HCT116 (cell line): ENCODE measurements around the gene HIVEP3. TPM values are rescaled to one million over a fixed set of nuclear protein-coding genes. Genes with fewer than 3 reads are reported as not detected.

Experiments used
- ATAC-seq: fragments of 200-7000 bp; cut with Tn5 transposase; 2 replicates; pipeline ENCODE4 v1.9.1; 2020; ENCODE audit warnings: mild to moderate bottlenecking, moderate library complexity
- BruUV-seq: library from RNA; stranded (reverse); fragments of 400-500 nt; replicated peaks from 2 replicates; lab custom pipeline; 2021; lab: Mats Ljungman, UMichigan
- CTCF ChIA-PET: fragments of 300-600 bp; sonication (Branson Sonifier 250); formaldehyde crosslinking; loops from one replicate; lab custom pipeline; 2021; ENCODE audit warnings: antibody characterized with exemption; lab: Charles Lee
- POLR2A ChIA-PET: fragments of 300-600, 350-600 bp; sonication (Branson Sonifier 250); formaldehyde crosslinking; loops from one replicate; lab custom pipeline; 2021; ENCODE audit warnings: antibody characterized with exemption; lab: Charles Lee
- RAD21 ChIA-PET, 2 experiments: fragments of 300-600 bp; sonication (Branson Sonifier 250); formaldehyde crosslinking; loops; one replicate each; lab custom pipeline; 2023; ENCODE audit warnings: low total read pairs in 2 of 2; ENCODE audit not compliant: uncharacterized antibody in 2 of 2, unreplicated experiment in 2 of 2, low non-redundant PET in 1 of 2; lab: Charles Lee
- DNase-seq: peaks from one replicate; pipeline ENCODE4 v3.0.0-alpha.2; 2010; ENCODE audit warnings: low read depth, low spot score
- H2AFZ ChIP-seq: fragments of 200-600 bp; shearing (Covaris generic), sonication (generic); 2 replicates; pipeline ENCODE4 v1.6.1; 2017; ENCODE audit warnings: low read depth, mixed run types, mixed read lengths, antibody characterized with exemption, low read length; ENCODE audit not compliant: poor library complexity, severe bottlenecking
- H3K27ac ChIP-seq: 2 replicates; pipeline ENCODE4 v1.5.1; 2012; ENCODE audit warnings: low read depth, low read length
- H3K27me3 ChIP-seq: fragments of 200-600 bp; sonication (generic); 2 replicates; pipeline ENCODE4 v1.6.1; 2016; ENCODE audit warnings: mixed run types, low read length, mixed read lengths; ENCODE audit not compliant: insufficient read depth
- H3K36me3 ChIP-seq, 2 experiments: fragments of 200-500 bp in 1 of 2; fragments of 200-600 bp in 1 of 2; sonication (Bioruptor generic) in 1 of 2; sonication (generic) in 1 of 2; 2 replicates each; pipeline versions ENCODE4 v1.5.1 to v1.6.1; 2014 to 2016; ENCODE audit warnings: low read length in 2 of 2, inconsistent platforms in 1 of 2, mixed read lengths in 1 of 2, mixed run types in 1 of 2; ENCODE audit not compliant: insufficient read depth in 2 of 2, control insufficient read depth in 1 of 2
- H3K4me1 ChIP-seq, 2 experiments: fragments of 200-600 bp in 1 of 2; sonication (generic) in 1 of 2; 2 replicates each; pipeline versions ENCODE4 v1.5.1 to v1.6.1; 2012 to 2017; ENCODE audit warnings: low read length in 2 of 2, inconsistent platforms in 1 of 2, mild to moderate bottlenecking in 1 of 2, mixed read lengths in 1 of 2, mixed run types in 1 of 2, moderate library complexity in 1 of 2; ENCODE audit not compliant: insufficient read depth in 2 of 2, control insufficient read depth in 1 of 2
- H3K4me2 ChIP-seq: fragments of 200-600 bp; sonication (generic); 2 replicates; pipeline ENCODE4 v1.6.1; 2017; ENCODE audit warnings: mixed run types, low read length, mixed read lengths
- H3K4me3 ChIP-seq, 2 experiments: fragments of 200-600 bp in 1 of 2; sonication (generic) in 1 of 2; replicated peaks in 1 of 2; 2 replicates each; pipeline ENCODE4 v1.5.1; 2011 to 2016; ENCODE audit warnings: low read length in 2 of 2, control low read depth in 1 of 2, low read depth in 1 of 2, mild to moderate bottlenecking in 1 of 2, mixed read lengths in 1 of 2, mixed run types in 1 of 2
- H3K79me2 ChIP-seq: fragments of 200-600 bp; sonication (generic); 2 replicates; pipeline ENCODE4 v1.6.1; 2017; ENCODE audit warnings: mild to moderate bottlenecking, mixed run types, low read length, moderate library complexity, mixed read lengths; ENCODE audit not compliant: insufficient read depth
- H3K9ac ChIP-seq: fragments of 200-600 bp; sonication (generic); 2 replicates; pipeline ENCODE4 v1.6.1; 2016; ENCODE audit warnings: low read length, mixed read lengths
- H3K9me2 ChIP-seq: fragments of 200-600 bp; sonication (generic), shearing (Covaris generic); 2 replicates; pipeline ENCODE4 v1.6.1; 2017; ENCODE audit warnings: mixed run types, mild to moderate bottlenecking, moderate library complexity; ENCODE audit not compliant: insufficient read depth
- H3K9me3 ChIP-seq, 2 experiments: fragments of 200-500 bp in 1 of 2; fragments of 200-600 bp in 1 of 2; sonication (Bioruptor generic) in 1 of 2; sonication (generic) in 1 of 2; 2 replicates each; pipeline ENCODE4 v1.6.1; 2014 to 2017; ENCODE audit warnings: low read length in 2 of 2, mixed read lengths in 2 of 2, inconsistent platforms in 1 of 2, low read depth in 1 of 2, mild to moderate bottlenecking in 1 of 2, mixed run types in 1 of 2, moderate library complexity in 1 of 2; ENCODE audit not compliant: control insufficient read depth in 1 of 2, insufficient read depth in 1 of 2
- H4K20me1 ChIP-seq: fragments of 200-600 bp; sonication (generic), shearing (Covaris generic); 2 replicates; pipeline ENCODE4 v1.6.1; 2017; ENCODE audit warnings: mixed run types, mild to moderate bottlenecking, moderate library complexity; ENCODE audit not compliant: insufficient read depth
- ATF3 ChIP-seq: IDR thresholded peaks from 2 replicates; pipeline ENCODE4 v1.6.1; 2012
- CTCF ChIP-seq, 3 experiments: fragments of 200-600 bp in 1 of 3; sonication (generic) in 1 of 3; IDR thresholded peaks in 2 of 3; conservative IDR thresholded peaks in 1 of 3; 2 replicates each; pipeline ENCODE4 v1.5.1; 2012 to 2017; ENCODE audit warnings: low read depth in 2 of 3, low read length in 2 of 3, antibody characterized with exemption in 1 of 3, borderline replicate concordance in 1 of 3, control low read depth in 1 of 3, mild to moderate bottlenecking in 1 of 3, mixed read lengths in 1 of 3, mixed run types in 1 of 3, moderate library complexity in 1 of 3; ENCODE audit not compliant: insufficient read depth in 1 of 3
- EGR1 ChIP-seq: IDR thresholded peaks from 2 replicates; pipeline ENCODE4 v1.6.1; 2012; ENCODE audit warnings: low read depth
- ELF1 ChIP-seq: IDR thresholded peaks from 2 replicates; pipeline ENCODE4 v1.6.1; 2012; ENCODE audit warnings: low read depth, borderline replicate concordance
- MAX ChIP-seq: IDR thresholded peaks from 2 replicates; pipeline ENCODE4 v1.6.1; 2012
- POLR2A ChIP-seq: IDR thresholded peaks from 2 replicates; pipeline ENCODE4 v1.7.0; 2011; ENCODE audit warnings: borderline replicate concordance; ENCODE audit not compliant: insufficient read depth, insufficient read length; ENCODE audit errors: extremely low read depth
- POLR2AphosphoS5 ChIP-seq: IDR thresholded peaks from 2 replicates; pipeline ENCODE4 v1.6.1; 2011; ENCODE audit warnings: mild to moderate bottlenecking, low read depth, low read length, moderate library complexity
- SIN3A ChIP-seq: IDR thresholded peaks from 2 replicates; pipeline ENCODE4 v1.6.1; 2012; ENCODE audit warnings: low read depth
- ZFX ChIP-seq: fragments of 450-650 bp; IDR thresholded peaks from 2 replicates; pipeline ENCODE4 v1.6.1; 2017
- intact Hi-C: fragments of 100-400 bp; cut with micrococcal nuclease; formaldehyde crosslinking; loops from 2 replicates; pipeline ENCODE4 v1.10.0; 2022
- total RNA-seq: library from RNA; stranded (reverse); gene quantifications from one replicate; pipeline ENCODE4 v1.2.1, GENCODE V29; 2021; ENCODE audit not compliant: unreplicated experiment
- TF ChIP-seq, protein P1 (sequence below): IDR thresholded peaks from 2 replicates; pipeline ENCODE4 v1.6.1; 2012; ENCODE audit warnings: low read depth

The HIVEP3 gene
- total RNA-seq, 1 experiment from 2014 or later: 7.1 TPM

DNA sequence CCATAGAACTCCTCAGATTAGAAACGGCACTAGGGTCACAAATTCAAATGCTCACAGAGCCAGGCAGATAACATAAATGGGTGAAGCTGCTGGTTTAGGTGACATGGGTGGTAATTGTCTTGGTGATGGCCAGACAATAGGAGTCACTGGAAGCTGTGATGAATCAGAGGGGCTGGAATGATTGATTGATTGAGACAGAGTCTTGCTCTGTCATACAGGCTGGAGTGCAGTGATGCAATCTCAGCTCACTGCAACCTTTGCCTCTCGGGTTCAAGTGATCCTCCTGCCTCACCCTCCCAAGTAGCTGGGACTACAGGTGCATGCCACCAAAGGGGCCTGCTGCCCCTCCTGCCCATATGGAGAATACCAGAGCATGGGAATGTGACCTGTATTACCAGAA lies 63.0 kb downstream of the HIVEP3 start (continued):
- TF ChIP-seq EGR1: no peak
- no peak for TF ChIP-seq SIN3A

GRCh38 chr1:41853907-41854306 lies 64.8 kb downstream of the HIVEP3 start:
- no peak overlapping the region for H2AFZ ChIP-seq
- TF ChIP-seq, protein P1, sequence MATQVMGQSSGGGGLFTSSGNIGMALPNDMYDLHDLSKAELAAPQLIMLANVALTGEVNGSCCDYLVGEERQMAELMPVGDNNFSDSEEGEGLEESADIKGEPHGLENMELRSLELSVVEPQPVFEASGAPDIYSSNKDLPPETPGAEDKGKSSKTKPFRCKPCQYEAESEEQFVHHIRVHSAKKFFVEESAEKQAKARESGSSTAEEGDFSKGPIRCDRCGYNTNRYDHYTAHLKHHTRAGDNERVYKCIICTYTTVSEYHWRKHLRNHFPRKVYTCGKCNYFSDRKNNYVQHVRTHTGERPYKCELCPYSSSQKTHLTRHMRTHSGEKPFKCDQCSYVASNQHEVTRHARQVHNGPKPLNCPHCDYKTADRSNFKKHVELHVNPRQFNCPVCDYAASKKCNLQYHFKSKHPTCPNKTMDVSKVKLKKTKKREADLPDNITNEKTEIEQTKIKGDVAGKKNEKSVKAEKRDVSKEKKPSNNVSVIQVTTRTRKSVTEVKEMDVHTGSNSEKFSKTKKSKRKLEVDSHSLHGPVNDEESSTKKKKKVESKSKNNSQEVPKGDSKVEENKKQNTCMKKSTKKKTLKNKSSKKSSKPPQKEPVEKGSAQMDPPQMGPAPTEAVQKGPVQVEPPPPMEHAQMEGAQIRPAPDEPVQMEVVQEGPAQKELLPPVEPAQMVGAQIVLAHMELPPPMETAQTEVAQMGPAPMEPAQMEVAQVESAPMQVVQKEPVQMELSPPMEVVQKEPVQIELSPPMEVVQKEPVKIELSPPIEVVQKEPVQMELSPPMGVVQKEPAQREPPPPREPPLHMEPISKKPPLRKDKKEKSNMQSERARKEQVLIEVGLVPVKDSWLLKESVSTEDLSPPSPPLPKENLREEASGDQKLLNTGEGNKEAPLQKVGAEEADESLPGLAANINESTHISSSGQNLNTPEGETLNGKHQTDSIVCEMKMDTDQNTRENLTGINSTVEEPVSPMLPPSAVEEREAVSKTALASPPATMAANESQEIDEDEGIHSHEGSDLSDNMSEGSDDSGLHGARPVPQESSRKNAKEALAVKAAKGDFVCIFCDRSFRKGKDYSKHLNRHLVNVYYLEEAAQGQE: no peak
- TF ChIP-seq CTCF (IDR thresholded peaks at IDR 0.05 in 2 of 3, conservative IDR thresholded peaks at IDR 0.05 in 1 of 3; ENCODE audit: borderline replicate concordance in 1 of 3, insufficient read depth in 1 of 3, low read depth in 2 of 3, low read length in 2 of 3) (no peak), POLR2AphosphoS5 (no peak), ZFX (no peak), ATF3 (no peak), MAX (no peak), ELF1 (no peak), POLR2A (no peak), EGR1 (no peak)
- TF ChIP-seq, all 23 proteins: peak for 0
- no TSS peak for BruUV-seq
- no peak for DNase-seq
- Histone ChIP-seq H3K4me3 (no peak overlapping the region), H4K20me1 (no peaks in the 10 kb centered on the region), H3K9ac (no peak overlapping the region), H3K27me3 (no peaks in the 10 kb centered on the region), H3K27ac (no peak overlapping the region), H3K4me1 (peaks cover 37 to 47% of the 10 kb centered on the region in 2 experiments), H3K9me2 (no peaks in the 10 kb centered on the region), H3K79me2 (no peaks in the 10 kb centered on the region), H3K9me3 (no peaks in the 10 kb centered on the region), H3K36me3 (no peaks in the 10 kb centered on the region), H3K4me2 (no peak overlapping the region)
- intact Hi-C loops: no loop called here
- POLR2A ChIA-PET: no interaction called here
- no peak for ATAC-seq
- CTCF ChIA-PET: no interaction called here
- RAD21 ChIA-PET: no interaction called here
